Fibroblast of peridontal ligament (primary cell): ENCODE data around the gene PTTG1IP.

Experiments
- DNase-seq: peaks from one replicate; pipeline ENCODE4 v3.0.0-alpha.2; 2010; ENCODE audit errors: extremely low read depth

The PTTG1IP gene

GRCh38 chr21:44866780-44867179 is 6.7 kb downstream of the PTTG1IP start:
- no peak for DNase-seq

DNA sequence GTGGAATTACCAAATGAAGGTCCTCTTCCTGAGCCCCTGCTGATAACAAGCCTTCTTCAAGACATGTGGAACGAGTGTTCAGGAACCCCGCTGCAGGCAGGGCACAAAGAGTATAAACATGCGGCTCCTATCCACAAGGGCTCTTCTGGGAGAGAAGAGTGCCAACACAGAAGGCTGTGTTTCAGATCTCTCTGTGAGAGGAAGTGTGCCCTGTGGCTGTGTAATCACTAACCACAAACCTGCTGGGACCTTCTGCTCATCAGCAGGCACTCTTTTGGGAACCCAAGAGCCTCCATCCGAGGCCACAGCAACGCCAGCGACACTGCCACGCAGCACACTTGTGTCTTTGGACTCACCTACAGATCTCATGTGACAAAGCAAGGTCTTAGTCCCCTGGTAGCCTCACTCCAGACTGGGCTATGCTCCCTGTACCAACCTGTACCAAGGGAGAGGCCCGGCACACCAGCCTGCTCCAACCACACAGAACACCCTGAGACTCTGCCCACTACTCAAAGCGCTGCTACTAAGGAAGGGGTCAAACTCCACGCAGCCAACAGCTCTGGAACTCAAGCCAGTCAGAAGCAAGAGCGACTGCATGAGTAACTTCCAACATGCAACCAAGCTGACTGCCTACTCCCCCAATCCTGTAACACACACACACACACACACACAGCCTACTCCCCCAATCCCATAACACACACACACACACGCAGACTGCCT is 7.8 kb downstream of the PTTG1IP start:
- no peak for DNase-seq

GRCh38 chr21:44862869-44863685 is 10.4 kb downstream of the PTTG1IP start:
- DNase-seq = no peak

DNA sequence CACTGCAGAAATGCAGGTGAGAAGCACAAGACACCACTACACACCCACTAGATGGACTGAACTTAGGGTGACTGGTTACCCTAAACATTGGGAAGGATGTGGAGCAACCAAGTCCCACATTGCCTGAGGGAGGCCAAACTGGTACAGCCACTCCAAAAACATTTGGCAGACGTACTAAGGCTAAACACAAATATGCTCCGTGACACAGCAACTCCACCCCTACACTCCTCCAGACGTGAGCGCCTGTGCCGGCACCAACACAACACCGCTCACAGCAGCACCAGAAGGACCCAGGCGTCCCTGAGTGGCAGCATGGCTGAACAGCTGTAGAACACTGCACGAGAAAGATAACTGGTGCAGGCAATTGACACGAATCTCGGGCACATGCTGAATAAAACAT is 14.7 kb downstream of the PTTG1IP start:
- no peak for DNase-seq

DNA sequence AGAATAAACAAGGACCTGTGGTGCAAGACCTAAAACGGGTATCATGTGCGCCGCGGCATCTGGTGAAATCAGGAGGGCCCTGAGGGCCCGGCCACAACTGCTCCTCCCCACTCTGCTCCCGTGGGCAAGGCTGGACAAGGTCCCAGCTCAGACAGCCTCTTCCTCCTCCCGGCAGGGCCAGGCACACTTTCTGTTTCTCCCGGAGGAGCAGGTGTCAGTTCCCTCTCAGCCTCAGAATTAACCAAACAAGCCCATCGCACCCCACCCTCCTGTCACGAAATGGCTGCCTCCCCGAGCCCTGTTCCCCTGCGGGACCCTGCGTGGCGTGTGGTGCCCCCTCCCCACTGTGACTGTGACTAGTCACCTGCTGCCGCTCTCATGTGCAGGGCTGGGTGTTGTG is 15.2 kb downstream of the PTTG1IP start:
- DNase-seq = no peak

GRCh38 chr21:44857127-44857892 is 16.2 kb downstream of the PTTG1IP start:
- DNase-seq = no peak

DNA sequence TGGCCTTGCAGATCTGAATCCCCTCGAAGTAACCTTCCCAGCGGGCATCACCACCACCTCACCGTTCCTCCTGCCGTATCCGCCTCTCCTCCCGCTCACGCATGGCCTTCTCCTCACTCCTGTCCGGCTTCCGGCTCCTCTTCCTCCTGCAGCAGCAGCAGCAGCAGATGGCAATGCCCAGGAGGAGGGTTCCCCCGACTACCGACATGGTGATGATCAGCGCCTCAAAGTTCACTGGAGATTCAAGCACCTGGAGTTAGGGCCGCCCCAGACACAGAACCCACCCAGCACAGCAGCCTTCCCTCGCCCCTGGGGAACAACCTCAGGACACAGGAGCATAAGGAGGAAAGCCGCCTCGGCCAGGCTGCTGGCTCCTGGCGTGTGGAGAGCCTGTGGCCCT is 17.4 kb downstream of the PTTG1IP start:
- no peak for DNase-seq

GRCh38 chr21:44855572-44855971 is 17.9 kb downstream of the PTTG1IP start:
- DNase-seq = no peak

GRCh38 chr21:44854664-44855446 is 18.6 kb downstream of the PTTG1IP start:
- no peak for DNase-seq

DNA sequence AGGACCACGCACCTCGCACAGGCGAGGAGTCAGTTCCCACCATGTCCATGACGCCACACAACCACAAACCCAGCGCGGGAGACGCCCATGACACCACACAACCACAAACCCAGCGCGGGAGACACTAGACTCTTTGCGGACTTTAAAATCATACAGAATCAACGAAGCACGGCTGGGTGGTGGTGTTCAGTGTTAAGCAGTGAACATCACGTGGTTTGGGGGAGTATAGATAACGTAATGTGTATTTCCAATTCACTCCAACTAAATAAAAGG is 19.2 kb downstream of the PTTG1IP start:
- no peak for DNase-seq

DNA sequence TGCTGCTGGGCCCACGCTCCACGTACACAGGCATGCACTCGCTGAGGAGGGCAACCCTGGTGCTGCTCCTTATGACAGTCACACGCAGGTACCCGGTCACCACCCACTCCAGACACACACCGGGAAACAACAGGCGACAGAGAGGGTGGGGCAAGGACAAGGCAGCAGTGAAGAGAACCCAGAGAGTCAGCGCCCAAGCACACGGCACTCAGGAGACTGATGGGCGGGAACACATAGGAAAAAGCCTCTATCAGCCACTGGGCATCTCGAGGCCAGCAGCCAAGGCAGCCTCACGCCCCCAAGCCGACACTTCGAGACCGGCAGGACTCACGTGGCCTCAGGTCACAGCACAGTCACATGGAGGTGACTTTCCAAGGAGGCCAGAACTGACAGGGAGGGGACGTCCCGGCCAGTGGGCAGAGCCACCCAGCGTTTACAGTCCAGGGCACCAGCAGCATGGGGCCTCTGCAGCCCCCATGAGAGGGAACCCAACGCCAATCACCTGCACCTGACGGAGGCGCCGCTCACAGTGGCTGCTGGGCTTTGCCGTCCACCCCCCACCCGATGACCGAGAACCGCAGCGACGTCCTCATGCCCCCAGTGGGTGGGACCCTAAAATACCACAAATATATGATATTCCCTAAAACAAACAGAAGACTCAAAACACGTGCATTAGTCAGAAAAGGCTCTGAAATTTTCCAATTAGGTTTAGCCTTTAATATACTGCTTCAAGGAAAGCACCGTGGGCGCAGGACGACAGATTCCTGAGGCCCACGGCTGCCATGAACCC is 19.7 kb downstream of the PTTG1IP start:
- DNase-seq = no peak

DNA sequence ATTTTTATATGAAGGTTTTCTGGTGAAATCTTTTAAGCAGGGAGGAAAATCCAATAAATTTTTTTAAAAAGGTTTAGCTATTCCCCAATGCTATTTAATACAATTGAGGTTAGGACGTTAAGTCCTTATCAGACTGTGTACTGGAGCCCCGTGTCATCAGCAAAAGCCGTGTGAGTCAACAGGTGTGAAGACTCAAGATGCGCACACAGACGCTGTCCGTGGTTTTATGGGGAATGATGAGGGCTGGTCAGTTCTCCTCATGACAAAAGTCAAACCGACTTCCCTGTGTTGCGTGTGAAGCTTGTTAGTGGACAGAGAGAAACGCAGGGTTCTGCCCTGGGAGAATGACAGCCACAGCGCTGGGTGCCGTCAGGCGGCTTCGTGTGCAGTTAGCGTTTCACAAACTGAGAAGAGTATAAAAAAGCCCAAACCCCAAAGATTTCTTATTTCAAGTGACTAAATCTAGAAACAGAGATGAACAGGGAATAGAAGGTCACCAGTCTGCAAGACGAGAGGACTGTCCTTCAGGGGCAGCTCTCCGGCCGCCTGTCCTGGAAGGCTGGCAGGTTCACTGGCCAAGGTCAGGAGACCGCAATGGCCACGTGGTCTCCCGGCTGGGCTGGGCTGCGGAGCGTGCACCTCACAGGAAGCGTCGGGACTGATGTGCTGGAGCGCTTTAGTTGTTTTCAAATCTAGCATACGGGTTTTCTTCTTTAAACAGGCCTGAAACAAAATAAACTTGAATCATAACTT is 22.4 kb downstream of the PTTG1IP start:
- no peak for DNase-seq

DNA sequence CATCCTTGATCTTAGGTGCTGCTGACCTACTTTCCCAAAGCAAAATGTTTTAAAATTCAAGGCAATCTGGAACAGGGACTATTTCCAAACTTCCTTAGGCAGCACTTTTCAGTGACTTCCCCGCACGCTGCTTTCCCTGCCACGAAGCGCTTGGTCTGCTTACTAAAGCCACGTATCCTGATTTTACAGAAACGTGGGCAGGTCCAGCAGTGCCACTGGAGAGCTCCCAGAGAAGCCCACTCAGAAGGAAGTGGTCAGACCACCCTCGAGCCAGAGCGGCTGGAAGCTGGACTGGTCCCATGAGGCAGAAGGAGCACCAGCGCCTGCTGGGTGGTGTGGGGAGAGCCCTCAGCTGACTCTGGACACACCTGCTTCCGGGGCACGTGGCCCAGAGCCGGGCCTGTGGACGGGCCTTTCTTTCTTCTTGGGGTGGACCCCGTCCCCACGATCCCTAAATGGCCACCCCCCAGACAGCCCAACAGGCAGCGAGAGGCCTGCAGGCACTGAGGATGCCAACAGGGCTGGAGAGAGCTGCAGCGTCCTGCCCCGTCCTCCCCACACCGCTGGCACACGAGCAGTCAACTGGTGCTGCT is 23.2 kb downstream of the PTTG1IP start:
- DNase-seq = no peak

GRCh38 chr21:44849616-44850130 is 23.8 kb downstream of the PTTG1IP start:
- DNase-seq = no peak

DNA sequence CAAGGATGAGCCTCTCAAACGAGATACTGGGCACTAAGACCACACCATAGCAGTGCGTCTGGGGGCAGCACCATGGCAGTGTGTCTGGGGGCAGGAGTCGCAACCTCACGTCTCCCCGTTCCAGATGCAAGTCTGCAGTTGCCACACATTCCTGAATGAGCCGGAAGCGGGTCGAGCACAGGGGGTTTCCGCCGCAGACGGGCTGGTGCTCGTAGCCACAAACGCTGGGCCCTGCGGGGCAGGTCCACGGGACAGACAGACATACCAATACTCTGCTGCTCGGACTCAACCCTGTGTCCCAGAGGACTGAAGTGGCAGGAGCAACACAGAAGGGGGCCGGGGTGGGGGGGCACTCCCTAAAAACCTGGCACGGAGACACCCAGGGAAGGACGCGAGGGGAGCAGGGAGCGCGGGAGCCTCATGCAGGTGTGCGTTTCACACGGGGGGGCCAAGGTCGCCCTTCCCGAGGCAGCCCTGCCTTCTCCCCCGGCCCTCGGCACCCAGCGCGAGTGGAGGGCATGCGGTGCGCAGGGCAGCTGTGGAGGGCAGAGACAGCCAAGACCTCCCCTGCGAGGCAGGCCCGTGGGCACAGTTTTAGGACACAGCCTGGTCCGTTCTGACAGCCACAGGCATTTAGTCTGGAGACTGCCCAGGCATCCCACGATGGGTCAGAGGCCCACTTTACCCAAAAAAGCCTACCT is 24.5 kb downstream of the PTTG1IP start:
- no peak for DNase-seq

- DNase-seq = no peak
Observed at GRCh38 chr21:44847261-44848056, 26.0 kb downstream of the PTTG1IP start.

- no peak for DNase-seq
Observed at GRCh38 chr21:44846485-44847260, 26.8 kb downstream of the PTTG1IP start.

GRCh38 chr21:44846224-44846484 is 27.3 kb downstream of the PTTG1IP start:
- DNase-seq = peak; percentile 31
